Measurements from ENCODE around the gene GSTO2.

GSTO2 gene

GRCh38 chr10:104304356-104304745 lies 35.4 kb downstream of the GSTO2 start:
- H3K36me3 ChIP-seq: no peaks in the 10 kb centered on the region; the same call in 1 of the 2 replicates
- no peak overlapping the region for H3K9ac ChIP-seq
- H3K4me2 ChIP-seq: no peak overlapping the region
- peaks cover 8% of the 10 kb centered on the region for H3K9me3 ChIP-seq
- H3K27me3 ChIP-seq: no peaks in the 10 kb centered on the region
- H4K20me1 ChIP-seq: peaks cover 21% of the 10 kb centered on the region
- no peak overlapping the region for H3K4me3 ChIP-seq
- no peak for TF ChIP-seq Cebpa-rat (IDR thresholded peaks at IDR 0.05)
- H3K4me1 ChIP-seq: peaks cover 14% of the 10 kb centered on the region
- H3K27ac ChIP-seq: no peak overlapping the region

- Histone ChIP-seq H3K36me3 (peaks cover 2% of the 10 kb centered on the region), H3K4me2 (no peak overlapping the region), H3K27me3 (no peaks in the 10 kb centered on the region), H3K4me1 (peaks cover 19% of the 10 kb centered on the region), H3K9me3 (peaks cover 8% of the 10 kb centered on the region), H3K4me3 (no peak overlapping the region), H3K27ac (no peak overlapping the region), H3K9ac (no peak overlapping the region), H4K20me1 (peaks cover 27% of the 10 kb centered on the region)
- TF ChIP-seq Cebpa-rat (IDR thresholded peaks at IDR 0.05): no peak
Measured at GRCh38 chr10:104304927-104305326, 35.9 kb downstream of the GSTO2 start.

GRCh38 chr10:104306897-104307296 lies 37.9 kb downstream of the GSTO2 start:
- Histone ChIP-seq H3K4me3 (no peak overlapping the region), H3K4me2 (no peak overlapping the region), H3K27ac (no peak overlapping the region), H3K4me1 (peaks cover 28% of the 10 kb centered on the region), H3K9ac (no peak overlapping the region), H3K27me3 (no peaks in the 10 kb centered on the region), H3K36me3 (peaks cover 22% of the 10 kb centered on the region), H3K9me3 (peaks cover 8% of the 10 kb centered on the region), H4K20me1 (peaks cover 47% of the 10 kb centered on the region)
- TF ChIP-seq Cebpa-rat (IDR thresholded peaks at IDR 0.05): no peak

- no peaks in the 10 kb centered on the region for H3K27me3 ChIP-seq
- H3K27ac ChIP-seq: no peak overlapping the region
- peaks cover 31% of the 10 kb centered on the region for H3K36me3 ChIP-seq
- no peak overlapping the region for H3K4me3 ChIP-seq
- TF ChIP-seq Cebpa-rat (IDR thresholded peaks at IDR 0.05): no peak
- no peak overlapping the region for H3K9ac ChIP-seq
- peaks cover 37% of the 10 kb centered on the region for H3K4me1 ChIP-seq
- peak overlapping the region; percentile 14; the same call in 1 of the 2 replicates for H3K4me2 ChIP-seq
- H4K20me1 ChIP-seq: peaks cover 56% of the 10 kb centered on the region
- peaks cover 8% of the 10 kb centered on the region for H3K9me3 ChIP-seq
Measured at GRCh38 chr10:104307576-104308438, 38.8 kb downstream of the GSTO2 start.

- H3K4me2 ChIP-seq: peak overlapping the region; percentile 14
- H3K36me3 ChIP-seq: peaks cover 37% of the 10 kb centered on the region
- no peaks in the 10 kb centered on the region for H3K27me3 ChIP-seq
- H3K9me3 ChIP-seq: peaks cover 7% of the 10 kb centered on the region
- no peak overlapping the region for H3K4me3 ChIP-seq
- no peak for TF ChIP-seq Cebpa-rat (IDR thresholded peaks at IDR 0.05)
- H3K27ac ChIP-seq: no peak overlapping the region
- H4K20me1 ChIP-seq: peaks cover 62% of the 10 kb centered on the region
- no peak overlapping the region; the same call in 1 of the 2 replicates for H3K9ac ChIP-seq
- H3K4me1 ChIP-seq: peaks cover 38% of the 10 kb centered on the region
Measured at GRCh38 chr10:104308439-104308903, 39.5 kb downstream of the GSTO2 start.

GRCh38 chr10:104309980-104310978 lies 41.3 kb downstream of the GSTO2 start:
- no peak overlapping the region for H3K4me3 ChIP-seq
- peaks cover 38% of the 10 kb centered on the region for H3K4me1 ChIP-seq
- H4K20me1 ChIP-seq: peaks cover 81% of the 10 kb centered on the region
- no peaks in the 10 kb centered on the region for H3K9me3 ChIP-seq
- no peak for TF ChIP-seq Cebpa-rat (IDR thresholded peaks at IDR 0.05)
- no peaks in the 10 kb centered on the region for H3K27me3 ChIP-seq
- no peak overlapping the region for H3K9ac ChIP-seq
- peaks cover 55% of the 10 kb centered on the region for H3K36me3 ChIP-seq
- H3K27ac ChIP-seq: no peak overlapping the region
- no peak overlapping the region for H3K4me2 ChIP-seq

GRCh38 chr10:104311184-104311720 lies 42.3 kb downstream of the GSTO2 start:
- TF ChIP-seq Cebpa-rat (IDR thresholded peaks at IDR 0.05): no peak
- Histone ChIP-seq H3K4me1 (peaks cover 38% of the 10 kb centered on the region), H3K36me3 (peaks cover 65% of the 10 kb centered on the region), H3K9ac (no peak overlapping the region), H3K4me2 (no peak overlapping the region), H3K27me3 (no peaks in the 10 kb centered on the region), H4K20me1 (peaks cover 90% of the 10 kb centered on the region), H3K9me3 (no peaks in the 10 kb centered on the region), H3K27ac (no peak overlapping the region), H3K4me3 (no peak overlapping the region)

- no peak overlapping the region for H3K4me2 ChIP-seq
- H3K27me3 ChIP-seq: no peaks in the 10 kb centered on the region
- no peak overlapping the region for H3K9ac ChIP-seq
- H3K36me3 ChIP-seq: peaks cover 93% of the 10 kb centered on the region
- peaks cover 50% of the 10 kb centered on the region for H3K4me1 ChIP-seq
- H3K4me3 ChIP-seq: no peak overlapping the region
- no peaks in the 10 kb centered on the region for H3K9me3 ChIP-seq
- H4K20me1 ChIP-seq: peaks cover 100% of the 10 kb centered on the region
- no peak for TF ChIP-seq Cebpa-rat (IDR thresholded peaks at IDR 0.05)
- H3K27ac ChIP-seq: no peak overlapping the region
Measured at GRCh38 chr10:104314591-104315485, 45.9 kb downstream of the GSTO2 start.
